A673 (cell line): ENCODE data around the gene POU3F3.

ENCODE experiments used
- CTCF ChIP-seq: fragments of 300-800, 200-600 bp; sonication (generic); conservative IDR thresholded peaks from 2 replicates; pipeline ENCODE4 v1.5.1; 2017; ENCODE audit warnings: low read depth, mild to moderate bottlenecking, antibody characterized with exemption, low read length, moderate library complexity, mixed read lengths
- EZH2 ChIP-seq: fragments of 200-600 bp; sonication (generic); IDR thresholded peaks from 2 replicates; pipeline ENCODE4 v1.6.1; 2017; ENCODE audit warnings: borderline replicate concordance, low read depth, mild to moderate bottlenecking, mixed read lengths, antibody characterized with exemption, low read length; ENCODE audit not compliant: poor library complexity, severe bottlenecking

- TF ChIP-seq CTCF: no peak
- TF ChIP-seq EZH2: no peak
Measured at GRCh38 chr2:104836841-104837240, 17.1 kb upstream of the POU3F3 start.
